GM21825 (cell line): ENCODE measurements around the gene IDH3A.

Experiments used
- ATAC-seq: cut with Tn5 transposase; IDR thresholded peaks from one replicate; pipeline ENCODE4 v1.9.1; 2021; ENCODE audit warnings: mild to moderate bottlenecking, moderate library complexity; ENCODE audit not compliant: unreplicated experiment

IDH3A gene

GRCh38 chr15:78216276-78217104 lies 67.3 kb downstream of the IDH3A start:
- ATAC-seq = no peak

- ATAC-seq = no peak
Observed at GRCh38 chr15:78220713-78221112, 71.6 kb downstream of the IDH3A start.
